GM12878 (cell line): ENCODE measurements around the gene TCEA2. TPM values are rescaled to one million over a fixed set of nuclear protein-coding genes. Genes with fewer than 3 reads are reported as not detected.

Experiments used
- ATAC-seq: fragments of 200-7000 bp; cut with Tn5 transposase; 3 replicates; pipeline ENCODE4 v1.9.1; 2020; ENCODE audit warnings: mild to moderate bottlenecking, moderate library complexity
- BruUV-seq: library from RNA; stranded (reverse); fragments of 400-500 nt; replicated peaks from 2 replicates; lab custom pipeline; 2021; lab: Mats Ljungman, UMichigan
- CTCF ChIA-PET: fragments of 300-600 bp; sonication (Branson Sonifier 250); formaldehyde crosslinking; extraction: SDS; loops from one replicate; lab custom pipeline; 2021; ENCODE audit warnings: inconsistent platforms; lab: Yijun Ruan, JAX
- POLR2A ChIA-PET: fragments of 350-600 bp; formaldehyde crosslinking; extraction: SDS; loops from one replicate; lab custom pipeline; 2021; ENCODE audit warnings: inconsistent platforms; lab: Charles Lee
- RAD21 ChIA-PET: fragments of 300-600 bp; sonication (Branson Sonifier 250); formaldehyde crosslinking; loops from one replicate; lab custom pipeline; 2023; ENCODE audit warnings: antibody characterized with exemption; ENCODE audit not compliant: unreplicated experiment; lab: Charles Lee
- SMC1A ChIA-PET: fragments of 300-600 bp; sonication (Branson Sonifier 250); formaldehyde crosslinking; loops from one replicate; lab custom pipeline; 2023; ENCODE audit not compliant: unreplicated experiment, uncharacterized antibody; lab: Charles Lee
- DNase-seq: peaks from one replicate; pipeline ENCODE4 v3.0.0-alpha.2; 2011; ENCODE audit warnings: low read depth, low spot score
- FAIRE-seq: peaks from 3 replicates; lab custom pipeline; 2011; peaks lifted over from hg19 to GRCh38; lab: Jason Lieb, UNC
- H2AFZ ChIP-seq: 2 replicates; pipeline ENCODE4 v1.6.0; 2011; ENCODE audit warnings: low read depth, low read length, control low read depth; ENCODE audit not compliant: control insufficient read depth
- H3K27ac ChIP-seq: 2 replicates; pipeline ENCODE4 v1.5.1; 2011; ENCODE audit warnings: control low read depth; ENCODE audit not compliant: control insufficient read depth, insufficient read depth
- H3K27me3 ChIP-seq, 2 experiments: replicated peaks in 1 of 2; 2 replicates each; pipeline versions ENCODE4 v1.6.0 to v1.6.1; 2011; ENCODE audit warnings: low read length in 1 of 2; ENCODE audit not compliant: control insufficient read depth in 2 of 2, insufficient read depth in 2 of 2
- H3K36me3 ChIP-seq, 2 experiments: 2 replicates each; pipeline ENCODE4 v1.5.1; 2011; ENCODE audit warnings: low read length in 1 of 2; ENCODE audit not compliant: control insufficient read depth in 2 of 2, insufficient read depth in 2 of 2
- H3K4me1 ChIP-seq: 2 replicates; pipeline ENCODE4 v1.6.1; 2011; ENCODE audit warnings: mild to moderate bottlenecking, low read length, moderate library complexity, mixed read lengths; ENCODE audit not compliant: control insufficient read depth, insufficient read depth
- H3K4me2 ChIP-seq: 2 replicates; pipeline ENCODE4 v1.6.0; 2011; ENCODE audit warnings: control low read depth; ENCODE audit not compliant: control insufficient read depth, insufficient read depth
- H3K4me3 ChIP-seq: fragments of 200-600 bp; sonication (generic); 2 replicates; pipeline ENCODE4 v1.5.1; 2016
- H3K79me2 ChIP-seq: 2 replicates; pipeline ENCODE4 v1.6.0; 2011; ENCODE audit warnings: low read length; ENCODE audit not compliant: control insufficient read depth, insufficient read depth
- H3K9ac ChIP-seq: 2 replicates; pipeline ENCODE4 v1.8.0; 2011; ENCODE audit warnings: low read length, control low read depth, mixed read lengths; ENCODE audit not compliant: control insufficient read depth, insufficient read depth
- H3K9me3 ChIP-seq: replicated peaks from 3 replicates; pipeline ENCODE4 v1.5.1; 2011; ENCODE audit warnings: mild to moderate bottlenecking, low read length; ENCODE audit not compliant: control insufficient read depth, insufficient read depth
- H4K20me1 ChIP-seq: 2 replicates; pipeline ENCODE4 v1.6.0; 2011; ENCODE audit not compliant: control insufficient read depth, insufficient read depth
- BACH1 ChIP-seq: fragments of 450-650 bp; IDR thresholded peaks from 2 replicates; pipeline ENCODE4 v1.6.1; 2017; ENCODE audit warnings: mild to moderate bottlenecking, borderline replicate concordance
- EED ChIP-seq: sonication (generic); IDR thresholded peaks from 2 replicates; pipeline ENCODE4 v1.6.1; 2016; ENCODE audit warnings: antibody characterized with exemption, low read depth
- EZH2 ChIP-seq: IDR thresholded peaks from 2 replicates; pipeline ENCODE4 v1.6.1; 2012; ENCODE audit warnings: low read depth, mild to moderate bottlenecking, control low read depth, inconsistent platforms, low read length, borderline replicate concordance; ENCODE audit not compliant: control insufficient read depth
- KLF5 ChIP-seq: fragments of 450-650 bp; IDR thresholded peaks from 2 replicates; pipeline ENCODE4 v1.6.1; 2014; ENCODE audit warnings: mild to moderate bottlenecking; ENCODE audit not compliant: partially characterized antibody
- POLR2AphosphoS2 ChIP-seq: IDR thresholded peaks from 2 replicates; pipeline ENCODE4 v1.6.1; 2011; ENCODE audit warnings: low read depth, mild to moderate bottlenecking, low read length, improper control_type of control experiment, moderate library complexity
- RAD21 ChIP-seq: IDR thresholded peaks from 2 replicates; pipeline ENCODE4 v1.6.1; 2011; ENCODE audit warnings: mild to moderate bottlenecking, low read depth, low read length, moderate library complexity; ENCODE audit not compliant: insufficient read depth
- STAT3 ChIP-seq: IDR thresholded peaks from 2 replicates; pipeline ENCODE4 v1.6.1; 2011; ENCODE audit warnings: low read depth, low read length, improper control_type of control experiment
- SUZ12 ChIP-seq: fragments of 200-600 bp; sonication (generic); IDR thresholded peaks from one replicate; pipeline ENCODE4 v1.6.1; 2018; ENCODE audit warnings: antibody characterized with exemption, mild to moderate bottlenecking; ENCODE audit not compliant: unreplicated experiment
- TBL1XR1 ChIP-seq: IDR thresholded peaks from 2 replicates; pipeline ENCODE4 v1.6.1; 2012; ENCODE audit warnings: low read depth, low read length, improper control_type of control experiment
- ZNF24 ChIP-seq: fragments of 450-650 bp; IDR thresholded peaks from 2 replicates; pipeline ENCODE4 v1.6.1; 2017; ENCODE audit warnings: antibody characterized with exemption, mild to moderate bottlenecking
- WGBS: methylation state at CpG from one replicate; pipeline ENCODE4 v1.1.6; 2016; ENCODE audit warnings: low lambda C conversion rate; ENCODE audit not compliant: insufficient replicate concordance, insufficient coverage; ENCODE audit errors: missing lambda C conversion rate; 5-methylcytosine and 5-hydroxymethylcytosine counted together
- in situ Hi-C: fragments of 300-500 bp; cut with MboI; formaldehyde crosslinking; loops from 9 replicates; pipeline ENCODE4 v1.14.3; 2018; ENCODE audit warnings: mixed read lengths
- intact Hi-C: fragments of 100-400 bp; cut with micrococcal nuclease; formaldehyde crosslinking; loops from one replicate; pipeline ENCODE4 v1.14.2; 2022; ENCODE audit not compliant: unreplicated experiment
- polyA plus RNA-seq, 11 experiments: library from polyadenylated mRNA; depleted of rRNA in 4 of 11; unstranded in 6 of 11; stranded (reverse) in 5 of 11; fragments of >200 nt; fragmentation: Nextera tagmentation in 4 of 11; fragmentation: Illumina TruSeq in 1 of 11; extraction: Ambion mirVana in 4 of 11; extraction: Trizol in 1 of 11; gene quantifications; 1 replicate in 1 of 11; 2 replicates in 10 of 11; pipeline versions ENCODE4 v1.2.1 to v1.2.3, GENCODE V29; 2011 to 2016; ENCODE audit warnings: inconsistent platforms in 2 of 11, missing spikeins in 2 of 11, low read depth in 1 of 11
- total RNA-seq, 4 experiments: library from RNA; depleted of rRNA in 3 of 4; stranded (reverse); fragments of >200 nt in 3 of 4; fragmentation: Illumina TruSeq in 1 of 4; extraction: Trizol in 1 of 4; gene quantifications; 2 replicates each; pipeline versions ENCODE4 v1.2.1 to v1.2.3, GENCODE V29; 2013 to 2021
- TF ChIP-seq, protein P1 (sequence below): fragments of 450-650 bp; IDR thresholded peaks from 2 replicates; pipeline ENCODE4 v1.6.1; 2017; ENCODE audit warnings: mild to moderate bottlenecking, moderate library complexity
- TF ChIP-seq, protein P2 (sequence below): fragments of 450-650 bp; IDR thresholded peaks from 2 replicates; pipeline ENCODE4 v1.6.1; 2016; ENCODE audit warnings: mild to moderate bottlenecking
- TF ChIP-seq, protein P3 (sequence below): IDR thresholded peaks from 2 replicates; pipeline ENCODE4 v1.6.1; 2011; ENCODE audit warnings: mild to moderate bottlenecking, low read depth, low read length, moderate library complexity; ENCODE audit not compliant: insufficient replicate concordance

TCEA2 gene
- total and polyA plus RNA-seq, 10 of the 15 experiments (the other 5 are each of a cell fraction or from before 2014, with no cell fraction given): 3.4 to 42.5 (median 13.3) TPM

DNA sequence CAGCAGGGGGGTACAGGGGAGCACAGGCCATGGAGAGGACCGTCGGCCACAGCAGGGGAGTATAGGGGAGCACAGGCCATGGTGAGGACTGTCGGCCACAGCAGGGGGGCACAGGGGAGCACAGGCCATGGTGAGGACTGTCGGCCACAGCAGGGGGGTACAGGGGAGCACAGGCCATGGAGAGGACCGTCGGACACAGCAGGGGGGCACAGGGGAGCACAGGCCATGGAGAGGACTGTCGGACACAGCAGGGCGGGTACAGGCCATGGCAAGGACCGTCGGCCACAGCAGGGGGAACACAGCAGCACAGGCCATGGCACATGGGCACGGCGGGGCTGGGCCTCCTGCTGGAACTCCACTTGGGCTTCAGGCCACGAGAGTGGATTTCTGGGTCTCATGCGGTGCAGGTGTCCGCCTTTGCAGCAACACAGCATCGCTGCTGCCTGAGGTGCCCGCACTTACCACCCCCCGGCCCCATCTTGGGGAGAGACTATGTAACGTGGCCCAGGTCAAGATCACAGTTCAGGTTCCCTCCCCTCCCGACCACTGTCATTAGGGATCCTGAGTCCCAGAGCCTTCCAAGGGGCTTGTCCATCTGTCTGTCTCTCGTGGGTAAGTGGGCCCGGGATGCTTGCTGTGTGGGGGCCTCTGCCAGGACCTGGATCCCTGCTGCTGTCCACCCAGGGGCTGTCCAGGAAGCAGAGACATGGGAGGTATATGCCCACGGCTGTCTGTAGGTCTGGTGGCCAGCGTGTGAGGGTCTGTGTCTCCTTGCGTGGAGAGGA, 41.9 kb downstream of the TCEA2 start:
- ChIA-PET POLR2A (no interaction called here), RAD21 (no interaction called here)
- H3K79me2 ChIP-seq: no peaks in the 10 kb centered on the region
- no peak overlapping the region for H3K4me3 ChIP-seq
- H3K36me3 ChIP-seq: no peaks in the 10 kb centered on the region
- no peak for FAIRE-seq
- in situ Hi-C loops: no loop called here
- no peak overlapping the region for H2AFZ ChIP-seq
- TF ChIP-seq KLF5: no peak
- TF ChIP-seq RAD21: no peak
- no peak for TF ChIP-seq EZH2
- TF ChIP-seq, protein P1, sequence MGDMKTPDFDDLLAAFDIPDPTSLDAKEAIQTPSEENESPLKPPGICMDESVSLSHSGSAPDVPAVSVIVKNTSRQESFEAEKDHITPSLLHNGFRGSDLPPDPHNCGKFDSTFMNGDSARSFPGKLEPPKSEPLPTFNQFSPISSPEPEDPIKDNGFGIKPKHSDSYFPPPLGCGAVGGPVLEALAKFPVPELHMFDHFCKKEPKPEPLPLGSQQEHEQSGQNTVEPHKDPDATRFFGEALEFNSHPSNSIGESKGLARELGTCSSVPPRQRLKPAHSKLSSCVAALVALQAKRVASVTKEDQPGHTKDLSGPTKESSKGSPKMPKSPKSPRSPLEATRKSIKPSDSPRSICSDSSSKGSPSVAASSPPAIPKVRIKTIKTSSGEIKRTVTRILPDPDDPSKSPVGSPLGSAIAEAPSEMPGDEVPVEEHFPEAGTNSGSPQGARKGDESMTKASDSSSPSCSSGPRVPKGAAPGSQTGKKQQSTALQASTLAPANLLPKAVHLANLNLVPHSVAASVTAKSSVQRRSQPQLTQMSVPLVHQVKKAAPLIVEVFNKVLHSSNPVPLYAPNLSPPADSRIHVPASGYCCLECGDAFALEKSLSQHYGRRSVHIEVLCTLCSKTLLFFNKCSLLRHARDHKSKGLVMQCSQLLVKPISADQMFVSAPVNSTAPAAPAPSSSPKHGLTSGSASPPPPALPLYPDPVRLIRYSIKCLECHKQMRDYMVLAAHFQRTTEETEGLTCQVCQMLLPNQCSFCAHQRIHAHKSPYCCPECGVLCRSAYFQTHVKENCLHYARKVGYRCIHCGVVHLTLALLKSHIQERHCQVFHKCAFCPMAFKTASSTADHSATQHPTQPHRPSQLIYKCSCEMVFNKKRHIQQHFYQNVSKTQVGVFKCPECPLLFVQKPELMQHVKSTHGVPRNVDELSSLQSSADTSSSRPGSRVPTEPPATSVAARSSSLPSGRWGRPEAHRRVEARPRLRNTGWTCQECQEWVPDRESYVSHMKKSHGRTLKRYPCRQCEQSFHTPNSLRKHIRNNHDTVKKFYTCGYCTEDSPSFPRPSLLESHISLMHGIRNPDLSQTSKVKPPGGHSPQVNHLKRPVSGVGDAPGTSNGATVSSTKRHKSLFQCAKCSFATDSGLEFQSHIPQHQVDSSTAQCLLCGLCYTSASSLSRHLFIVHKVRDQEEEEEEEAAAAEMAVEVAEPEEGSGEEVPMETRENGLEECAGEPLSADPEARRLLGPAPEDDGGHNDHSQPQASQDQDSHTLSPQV: no peak
- TF ChIP-seq ZNF24: no peak
- no peak for TF ChIP-seq EED
- TF ChIP-seq, protein P2, sequence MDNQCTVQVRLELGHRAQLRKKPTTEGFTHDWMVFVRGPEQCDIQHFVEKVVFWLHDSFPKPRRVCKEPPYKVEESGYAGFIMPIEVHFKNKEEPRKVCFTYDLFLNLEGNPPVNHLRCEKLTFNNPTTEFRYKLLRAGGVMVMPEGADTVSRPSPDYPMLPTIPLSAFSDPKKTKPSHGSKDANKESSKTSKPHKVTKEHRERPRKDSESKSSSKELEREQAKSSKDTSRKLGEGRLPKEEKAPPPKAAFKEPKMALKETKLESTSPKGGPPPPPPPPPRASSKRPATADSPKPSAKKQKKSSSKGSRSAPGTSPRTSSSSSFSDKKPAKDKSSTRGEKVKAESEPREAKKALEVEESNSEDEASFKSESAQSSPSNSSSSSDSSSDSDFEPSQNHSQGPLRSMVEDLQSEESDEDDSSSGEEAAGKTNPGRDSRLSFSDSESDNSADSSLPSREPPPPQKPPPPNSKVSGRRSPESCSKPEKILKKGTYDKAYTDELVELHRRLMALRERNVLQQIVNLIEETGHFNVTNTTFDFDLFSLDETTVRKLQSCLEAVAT: no peak
- TF ChIP-seq SUZ12: no peak
- TF ChIP-seq TBL1XR1: no peak
- TF ChIP-seq POLR2AphosphoS2: no peak
- TF ChIP-seq, protein P3, sequence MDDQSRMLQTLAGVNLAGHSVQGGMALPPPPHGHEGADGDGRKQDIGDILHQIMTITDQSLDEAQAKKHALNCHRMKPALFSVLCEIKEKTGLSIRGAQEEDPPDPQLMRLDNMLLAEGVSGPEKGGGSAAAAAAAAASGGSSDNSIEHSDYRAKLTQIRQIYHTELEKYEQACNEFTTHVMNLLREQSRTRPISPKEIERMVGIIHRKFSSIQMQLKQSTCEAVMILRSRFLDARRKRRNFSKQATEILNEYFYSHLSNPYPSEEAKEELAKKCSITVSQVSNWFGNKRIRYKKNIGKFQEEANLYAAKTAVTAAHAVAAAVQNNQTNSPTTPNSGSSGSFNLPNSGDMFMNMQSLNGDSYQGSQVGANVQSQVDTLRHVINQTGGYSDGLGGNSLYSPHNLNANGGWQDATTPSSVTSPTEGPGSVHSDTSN: no peak
- TF ChIP-seq BACH1: no peak
- TF ChIP-seq STAT3: no peak
- TF ChIP-seq, all 136 proteins: peak for 0
- Histone ChIP-seq H3K4me1 (peaks cover 6% of the 10 kb centered on the region), H3K4me2 (no peak overlapping the region), H4K20me1 (no peaks in the 10 kb centered on the region), H3K9ac (no peak overlapping the region), H3K27ac (no peak overlapping the region), H3K9me3 (no peaks in the 10 kb centered on the region), H3K27me3 (peaks cover 4 to 11% of the 10 kb centered on the region in 2 experiments; a peak in 3 of 4 replicates)
- intact Hi-C loops: no loop called here
- DNase-seq (no peak), ATAC-seq (no peak)
- no TSS peak for BruUV-seq
- SMC1A ChIA-PET: no interaction called here
- 52% methylated on average over 23 of the region's 25 CpGs for WGBS
- CTCF ChIA-PET: no interaction called here
